Adipose tissue (tissue), 3 donors: Measurements from ENCODE around the gene DEPDC1B. TPM values are rescaled to one million over a fixed set of nuclear protein-coding genes. Genes with fewer than 3 reads are reported as not detected.
"Not testable (repeated sequence)": the region's sequence is repeated elsewhere in the genome, so short reads cannot be mapped to it uniquely, and the experiment has no call there.

Experiments
- H3K27ac ChIP-seq: one replicate; pipeline ENCODE4 v1.5.1; 2013; ENCODE audit warnings: low read depth, low read length
- WGBS, 3 donors: extraction: QIAGEN DNeasy Blood & Tissue Kit; methylation state at CpG; one replicate each; pipeline ENCODE4 v1.1.7; 2013; 5-methylcytosine and 5-hydroxymethylcytosine counted together
- polyA plus RNA-seq, 3 donors: library from polyadenylated mRNA; stranded (reverse); fragments of 200-250 nt; gene quantifications; one replicate each; pipeline ENCODE4 v1.2.3, GENCODE V29; 2013
- donor health status: healthy with polysubstance abuse.
- donor health status: Bipolar disorder and iron deficiency.
- donor health status: healthy.

Gene DEPDC1B
- polyA plus RNA-seq, 3 donors = 0.15 to 0.34 (median 0.22) TPM

- WGBS, 3 donors = 80 to 95% (median 90%) methylated on average over 6 of the region's 6 CpGs
- no peak overlapping the region for H3K27ac ChIP-seq
Measured at GRCh38 chr5:60671899-60672692, 27.9 kb downstream of the DEPDC1B start.

- 86 to 92% (median 87%) methylated on average over 2 of the region's 2 CpGs for WGBS, 3 donors
Measured at GRCh38 chr5:60670749-60671148, 29.2 kb downstream of the DEPDC1B start.

GRCh38 chr5:60668686-60669304, 31.2 kb downstream of the DEPDC1B start:
- H3K27ac ChIP-seq = no peak overlapping the region

More at GRCh38 chr5:60670749-60671148, 29.2 kb downstream of the DEPDC1B start:
- H3K27ac ChIP-seq = no peak overlapping the region

GRCh38 chr5:60651872-60652620, 47.9 kb downstream of the DEPDC1B start:
- WGBS, 3 donors = 65 to 90% (median 70%) methylated on average over 3 of the region's 3 CpGs
- no peak overlapping the region for H3K27ac ChIP-seq

- H3K27ac ChIP-seq = no peak overlapping the region
- 6 to 16% (median 13%) methylated on average over 1 of the region's 1 CpG for WGBS, 3 donors
Measured at GRCh38 chr5:60649288-60649917, 50.6 kb downstream of the DEPDC1B start.

GRCh38 chr5:60648175-60648574, 51.8 kb downstream of the DEPDC1B start:
- H3K27ac ChIP-seq = no peak overlapping the region
- WGBS, 3 donors = 67 to 83% (median 75%) methylated on average over 2 of the region's 2 CpGs

GRCh38 chr5:60640901-60641300, 59.1 kb downstream of the DEPDC1B start:
- 97 to 100% (median 97%) methylated on average over 1 of the region's 1 CpG for WGBS, 3 donors
- H3K27ac ChIP-seq = no peak overlapping the region

GRCh38 chr5:60639544-60639943, 60.4 kb downstream of the DEPDC1B start:
- 59 to 97% (median 90%) methylated on average over 1 of the region's 1 CpG for WGBS, 3 donors
- H3K27ac ChIP-seq = no peak overlapping the region

- no peak overlapping the region for H3K27ac ChIP-seq
Measured at GRCh38 chr5:60638300-60638699, 61.7 kb downstream of the DEPDC1B start.

GRCh38 chr5:60636644-60637043, 63.3 kb downstream of the DEPDC1B start:
- 94 to 97% (median 96%) methylated on average over 4 of the region's 4 CpGs for WGBS, 3 donors

GRCh38 chr5:60636001-60636400, 64.0 kb downstream of the DEPDC1B start:
- H3K27ac ChIP-seq = no peak overlapping the region
- WGBS, 3 donors = 90 to 93% (median 93%) methylated on average over 1 of the region's 1 CpG

More at GRCh38 chr5:60636644-60637043, 63.3 kb downstream of the DEPDC1B start:
- H3K27ac ChIP-seq = no peak overlapping the region

GRCh38 chr5:60634051-60634450, 65.9 kb downstream of the DEPDC1B start:
- WGBS, 3 donors = 46 to 90% (median 47%) methylated on average over 6 of the region's 6 CpGs

GRCh38 chr5:60633341-60633740, 66.6 kb downstream of the DEPDC1B start:
- no peak overlapping the region for H3K27ac ChIP-seq
- 27 to 64% (median 53%) methylated on average over 1 of the region's 1 CpG for WGBS, 3 donors

More at GRCh38 chr5:60634051-60634450, 65.9 kb downstream of the DEPDC1B start:
- no peak overlapping the region for H3K27ac ChIP-seq

GRCh38 chr5:60632153-60632552, 67.8 kb downstream of the DEPDC1B start:
- WGBS, 3 donors = 97 to 99% (median 97%) methylated on average over 11 of the region's 11 CpGs
- no peak overlapping the region for H3K27ac ChIP-seq

GRCh38 chr5:60630836-60631235, 69.1 kb downstream of the DEPDC1B start:
- WGBS, 3 donors = 97 to 100% (median 100%) methylated on average over 2 of the region's 2 CpGs
- no peak overlapping the region for H3K27ac ChIP-seq

GRCh38 chr5:60630179-60630578, 69.8 kb downstream of the DEPDC1B start:
- 98 to 99% (median 98%) methylated on average over 8 of the region's 8 CpGs for WGBS, 3 donors
- no peak overlapping the region for H3K27ac ChIP-seq

- 91 to 99% (median 98%) methylated on average over 7 of the region's 7 CpGs for WGBS, 3 donors
- H3K27ac ChIP-seq = not testable (repeated sequence)
Measured at GRCh38 chr5:60624875-60625274, 75.1 kb downstream of the DEPDC1B start.

GRCh38 chr5:60620752-60621151, 79.2 kb downstream of the DEPDC1B start:
- WGBS, 3 donors = 93 to 95% (median 95%) methylated on average over 3 of the region's 3 CpGs
- H3K27ac ChIP-seq = not testable (repeated sequence)

- 85 to 91% (median 91%) methylated on average over 1 of the region's 1 CpG for WGBS, 3 donors
- no peak overlapping the region for H3K27ac ChIP-seq
Measured at GRCh38 chr5:60613826-60614225, 86.1 kb downstream of the DEPDC1B start.
